Dedifferentiated amniotic fluid mesenchymal stem cell (primary cell): ENCODE data around the gene BCAR3.
A peak's percentile ranks its signal among the peaks of the same experiment; 100 is the strongest.
"Not testable (repeated sequence)": the region's sequence is repeated elsewhere in the genome, so short reads cannot be mapped to it uniquely, and the experiment has no call there.

Experiments used
- DNase-seq: peaks from one replicate; pipeline ENCODE4 v3.0.0-alpha.2; 2016; ENCODE audit errors: extremely low spot score

The BCAR3 gene

DNA sequence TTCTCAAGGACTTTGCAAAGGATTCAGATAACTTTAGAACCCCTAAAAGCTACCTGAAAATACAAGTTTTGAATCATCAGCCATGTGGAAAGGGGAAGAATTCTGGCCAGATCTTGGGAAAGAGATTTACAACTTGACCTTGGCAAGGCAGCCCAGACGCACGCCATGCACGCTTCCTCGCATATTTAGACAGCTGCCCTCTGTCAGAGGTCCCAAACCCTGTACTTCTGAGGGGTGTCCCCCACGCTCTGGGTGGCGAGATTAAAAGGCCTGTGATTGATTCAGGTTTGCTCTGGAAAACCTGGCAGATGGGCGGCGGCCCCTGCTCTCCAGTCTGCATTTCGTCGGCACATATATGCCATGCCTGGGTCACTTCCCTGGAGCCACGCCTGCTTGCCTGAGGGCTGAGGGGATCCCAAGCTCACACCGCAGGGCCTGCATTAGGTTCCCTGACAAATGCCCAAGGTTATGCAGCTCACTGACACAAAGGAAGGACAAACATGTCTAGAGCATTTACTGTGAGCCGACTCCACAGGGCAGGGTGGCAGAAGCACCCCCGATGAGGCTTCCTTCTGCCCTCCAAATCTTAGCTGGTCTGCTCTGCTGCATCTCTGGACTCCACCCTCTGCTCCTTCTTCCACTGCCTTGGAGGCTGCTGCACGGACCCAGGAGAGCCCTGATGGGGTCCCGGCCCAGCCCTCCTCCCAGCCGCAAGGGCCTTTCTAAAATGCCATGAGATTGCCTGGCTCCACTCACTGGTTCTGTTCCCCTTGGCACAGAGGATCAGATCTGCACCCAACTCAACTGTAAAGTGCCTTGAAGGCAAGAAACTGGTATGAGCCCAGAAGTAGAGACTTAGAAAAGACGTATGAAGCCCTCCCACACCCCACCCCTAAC is 103.9 kb downstream of the BCAR3 start:
- no peak for DNase-seq

DNA sequence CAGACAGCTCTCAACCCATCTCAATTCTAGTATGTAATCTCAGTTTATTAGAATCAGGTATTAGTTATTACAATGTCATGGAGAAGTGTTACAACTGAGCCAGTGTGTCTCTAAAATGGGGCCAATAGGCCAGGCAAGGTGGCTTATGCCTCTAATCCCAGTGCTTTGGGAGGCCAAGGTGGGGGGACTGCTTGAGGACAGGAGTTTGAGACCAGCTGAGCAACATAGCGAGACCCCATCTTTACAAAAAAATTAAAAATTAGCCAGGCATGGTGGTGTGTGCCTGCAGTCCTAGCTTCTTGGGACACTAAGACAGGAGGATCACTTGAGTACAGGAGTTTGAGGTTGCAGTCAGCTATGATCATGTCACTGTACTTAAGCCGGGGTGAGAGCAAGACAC is 104.9 kb downstream of the BCAR3 start:
- DNase-seq, result no peak

DNA sequence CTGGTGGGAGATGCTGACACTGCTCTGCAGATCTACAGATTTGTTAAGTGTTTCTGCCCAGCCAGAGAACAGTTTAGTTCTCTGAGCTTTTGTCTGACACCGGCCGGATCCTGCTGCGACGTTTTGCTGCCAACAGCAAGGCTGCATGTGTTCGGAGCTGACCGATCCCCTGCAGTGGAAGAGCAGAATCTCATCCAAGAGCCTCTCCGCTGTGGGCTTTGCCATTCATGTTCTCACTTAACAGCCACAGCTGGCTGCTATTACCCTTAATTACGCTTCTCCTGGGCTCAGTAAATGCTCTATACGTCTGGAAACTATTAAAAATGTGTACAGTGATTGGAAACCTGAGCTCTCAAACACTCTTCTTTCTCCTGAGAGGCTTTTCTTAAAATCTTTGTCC is 105.3 kb downstream of the BCAR3 start:
- DNase-seq, result no peak

- DNase-seq, result no peak
Observed at GRCh38 chr1:93575621-93576284, 105.9 kb downstream of the BCAR3 start.

- DNase-seq, result no peak
Observed at GRCh38 chr1:93574991-93575390, 106.6 kb downstream of the BCAR3 start.

GRCh38 chr1:93574511-93574910 is 107.1 kb downstream of the BCAR3 start:
- no peak for DNase-seq

DNA sequence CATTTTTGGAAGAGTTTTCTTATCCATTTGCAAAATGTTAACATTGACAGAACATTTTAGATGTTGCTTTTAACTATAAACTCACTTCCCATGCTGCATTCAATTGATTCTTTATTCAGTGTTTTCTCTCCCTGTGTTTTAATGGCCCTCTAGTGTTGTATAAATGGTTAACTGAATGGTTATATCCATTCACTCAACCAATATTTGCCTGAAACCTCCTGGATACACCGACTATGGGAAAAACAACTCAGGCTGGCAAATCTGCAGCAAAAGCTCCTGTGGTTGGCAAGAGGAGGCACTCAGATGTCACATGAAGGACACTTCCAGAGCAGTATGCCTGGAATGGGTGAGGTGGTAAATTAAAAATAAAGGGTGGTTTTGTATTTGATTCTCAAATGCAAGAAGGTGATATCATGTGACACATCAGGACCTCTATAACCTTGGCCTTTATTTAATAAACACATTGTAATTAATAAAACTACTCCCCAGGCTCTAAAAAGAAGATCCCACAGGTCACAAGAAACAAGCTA is 107.6 kb downstream of the BCAR3 start:
- no peak for DNase-seq

- DNase-seq, result no peak
Observed at GRCh38 chr1:93571623-93572310, 109.9 kb downstream of the BCAR3 start.

GRCh38 chr1:93569489-93569888 is 112.1 kb downstream of the BCAR3 start:
- DNase-seq, result no peak

DNA sequence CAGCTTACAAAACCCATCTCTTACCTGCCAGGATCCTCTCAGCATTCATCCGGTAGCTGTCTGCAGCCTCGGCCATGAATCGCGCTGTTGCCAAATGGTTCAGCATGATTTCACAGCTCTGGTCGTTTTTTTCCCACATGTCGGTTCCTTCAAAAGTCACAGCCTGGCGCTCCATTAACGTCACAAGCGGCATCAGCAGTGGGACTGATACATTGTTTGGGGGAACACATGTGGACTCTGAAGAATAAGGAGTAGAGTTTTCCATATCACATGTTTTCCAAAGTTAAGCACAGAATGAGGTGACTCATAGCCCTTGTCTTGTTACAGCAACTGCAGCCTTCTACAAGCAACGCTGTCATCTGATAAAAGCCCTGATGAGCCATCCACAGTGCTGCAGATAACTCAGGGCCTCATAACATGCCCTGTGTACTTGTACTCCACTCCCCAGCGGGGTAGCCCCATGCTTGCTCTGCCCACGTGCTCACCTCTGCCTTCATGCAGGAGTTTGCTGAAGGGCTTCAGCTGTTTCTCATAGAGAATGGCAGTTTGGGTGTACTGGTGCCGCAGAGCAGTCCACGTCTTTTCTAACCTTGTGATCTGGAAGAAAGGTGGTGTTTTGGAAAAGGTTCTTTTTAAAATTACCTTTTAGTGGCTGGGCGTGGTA is 114.2 kb downstream of the BCAR3 start:
- DNase-seq, result peak; percentile 72

- DNase-seq, result no peak
Observed at GRCh38 chr1:93566227-93566626, 115.4 kb downstream of the BCAR3 start.

DNA sequence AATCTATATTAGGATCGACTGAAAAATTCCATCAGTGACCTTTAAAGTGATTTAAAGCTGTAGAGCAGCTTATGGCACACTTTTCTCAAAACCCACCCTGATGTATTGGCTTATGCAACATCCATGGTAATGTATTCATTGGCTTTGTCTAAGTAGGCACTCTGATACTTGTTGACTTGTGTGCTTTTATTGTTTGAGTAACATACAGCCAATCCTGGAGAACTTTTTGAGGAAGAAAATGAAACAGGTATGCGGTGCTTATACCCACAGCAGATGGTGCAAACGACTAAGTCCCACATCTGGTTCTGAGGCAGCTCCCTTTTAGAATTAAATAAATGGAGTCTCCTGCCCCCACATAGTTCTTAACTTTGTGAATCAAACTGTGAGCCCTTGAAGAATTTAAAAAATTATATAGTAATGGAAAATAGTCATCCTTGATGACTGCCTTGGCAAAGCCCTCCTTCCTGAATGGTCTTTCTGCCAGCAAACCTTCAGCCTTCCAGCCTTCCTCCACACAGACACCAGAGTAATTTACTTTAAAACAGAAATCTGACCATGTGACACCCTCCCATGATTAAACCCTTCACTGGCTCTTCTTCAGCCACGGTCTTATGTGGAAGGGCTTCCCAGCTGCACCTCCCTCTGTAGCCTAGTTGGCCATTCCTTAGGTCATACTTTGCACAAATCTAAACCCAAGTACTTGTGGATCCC is 116.0 kb downstream of the BCAR3 start:
- DNase-seq, result peak; percentile 18

DNA sequence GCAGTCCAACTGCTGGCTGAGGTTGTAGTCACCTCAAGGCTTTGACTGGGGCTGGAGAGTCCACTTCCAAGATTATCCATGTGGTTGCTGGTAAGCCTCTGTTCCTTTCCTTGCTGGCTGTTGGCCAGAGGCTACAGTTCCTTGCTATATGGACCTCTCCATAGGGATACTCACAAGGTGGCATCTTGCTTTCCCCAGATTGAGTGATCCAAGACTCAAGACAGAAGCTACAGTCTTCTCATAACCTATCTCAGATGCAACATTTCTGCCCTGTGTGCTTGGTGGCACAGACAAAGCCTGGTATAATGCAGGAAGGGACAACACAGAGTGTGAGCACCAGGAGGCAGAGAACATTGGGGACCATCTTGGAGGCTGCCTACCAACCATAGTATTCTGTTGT is 121.9 kb downstream of the BCAR3 start:
- DNase-seq, result no peak

DNA sequence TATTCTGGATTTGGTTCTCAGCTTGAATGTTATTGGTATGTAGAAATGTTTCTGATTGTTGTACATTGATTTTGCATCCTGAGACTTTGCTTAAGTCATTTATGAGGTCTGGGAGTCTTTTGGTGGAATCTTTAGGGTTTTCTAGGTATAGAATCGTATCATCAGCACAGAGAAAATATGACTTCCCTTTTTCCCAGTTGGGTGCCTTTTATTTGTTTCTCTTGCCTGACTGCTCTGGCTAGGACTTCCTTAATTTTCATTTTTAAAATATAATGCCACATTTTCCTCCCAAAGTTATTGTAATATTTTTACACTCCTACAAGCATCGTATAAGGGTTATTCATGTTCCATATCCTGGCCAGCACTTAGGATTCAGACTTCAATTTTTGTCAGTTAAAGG is 122.6 kb downstream of the BCAR3 start:
- no peak for DNase-seq

DNA sequence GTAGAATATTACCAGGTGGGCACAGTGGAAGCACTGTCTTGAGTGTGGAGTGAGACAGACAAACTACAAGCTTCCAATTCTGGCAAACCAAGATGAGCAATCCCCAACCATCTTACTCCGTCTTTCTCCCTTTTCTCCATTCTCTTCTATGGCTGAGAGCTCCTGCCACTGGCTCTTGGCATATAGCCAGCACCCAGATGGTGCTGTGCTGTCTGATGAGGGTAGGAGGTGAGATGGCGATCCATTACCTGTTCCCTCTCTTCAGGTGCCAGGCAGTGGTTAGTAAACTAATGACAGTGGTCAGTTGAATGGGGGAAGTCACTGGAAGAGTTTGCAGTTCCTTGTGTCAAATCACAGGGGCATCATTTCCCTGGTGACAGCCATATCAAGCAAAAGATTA is 125.3 kb downstream of the BCAR3 start:
- DNase-seq, result no peak

- DNase-seq, result no peak
Observed at GRCh38 chr1:93554883-93555872, 126.5 kb downstream of the BCAR3 start.

- DNase-seq, result not testable (repeated sequence)
Observed at GRCh38 chr1:93553886-93554490, 127.6 kb downstream of the BCAR3 start.

GRCh38 chr1:93552741-93553455 is 128.7 kb downstream of the BCAR3 start:
- no peak for DNase-seq

- DNase-seq, result no peak
Observed at GRCh38 chr1:93549811-93550210, 131.8 kb downstream of the BCAR3 start.
